ENCODE data around the gene MAN2B2. TPM values are rescaled to one million over a fixed set of nuclear protein-coding genes. Genes with fewer than 3 reads are reported as not detected.

MAN2B2 gene
- total and polyA plus RNA-seq, 2 experiments from 2014 or later, result 22.2 to 24.0 TPM

- no peak overlapping the region for H2AFZ ChIP-seq
- TF ChIP-seq CTCF (IDR thresholded peaks at IDR 0.05; ENCODE audit: poor library complexity) (no peak), EZH2phosphoT487 (IDR thresholded peaks at IDR 0.05; ENCODE audit: low read depth, severe bottlenecking, unreplicated experiment) (no peak), EZH2 (IDR thresholded peaks at IDR 0.05; ENCODE audit: borderline replicate concordance) (no peak)
- H4K20me1 ChIP-seq (ENCODE audit: insufficient read depth, poor library complexity, severe bottlenecking), result no peaks in the 10 kb centered on the region
- no peaks in the 10 kb centered on the region for H3K79me2 ChIP-seq
- H3K4me2 ChIP-seq, result no peak overlapping the region
- 94% methylated on average over 23 of the region's 24 CpGs for WGBS (ENCODE audit: low lambda C conversion rate, missing lambda C conversion rate)
- H3K27ac ChIP-seq, result no peak overlapping the region
- no peak for DNase-seq (ENCODE audit: low spot score)
- no peaks in the 10 kb centered on the region for H3K9me2 ChIP-seq (replicated peaks; ENCODE audit: insufficient read depth)
- no peaks in the 10 kb centered on the region for H3K36me3 ChIP-seq (replicated peaks; ENCODE audit: insufficient read depth, low read depth)
- H3K4me3 ChIP-seq, result no peak overlapping the region
- H3K27me3 ChIP-seq, result no peaks in the 10 kb centered on the region
- no peaks in the 10 kb centered on the region for H3K4me1 ChIP-seq (ENCODE audit: insufficient read depth)
- no peaks in the 10 kb centered on the region for H3K9me3 ChIP-seq (ENCODE audit: low read depth)
These were observed 44.7 kb downstream of the MAN2B2 start for GRCh38 chr4:6619466-6620255.

- Histone ChIP-seq H3K9me3 (ENCODE audit: low read depth) (no peaks in the 10 kb centered on the region), H4K20me1 (ENCODE audit: insufficient read depth, poor library complexity, severe bottlenecking) (no peaks in the 10 kb centered on the region), H3K9me2 (replicated peaks; ENCODE audit: insufficient read depth) (no peaks in the 10 kb centered on the region), H2AFZ (no peak overlapping the region), H3K27me3 (no peaks in the 10 kb centered on the region), H3K27ac (no peak overlapping the region), H3K4me3 (no peak overlapping the region), H3K36me3 (replicated peaks; ENCODE audit: insufficient read depth, low read depth) (no peaks in the 10 kb centered on the region), H3K4me2 (no peak overlapping the region), H3K4me1 (ENCODE audit: insufficient read depth) (no peaks in the 10 kb centered on the region), H3K79me2 (no peaks in the 10 kb centered on the region)
- WGBS (ENCODE audit: low lambda C conversion rate, missing lambda C conversion rate), result 95% methylated on average over 9 of the region's 10 CpGs
- no peak for DNase-seq (ENCODE audit: low spot score)
- TF ChIP-seq CTCF (IDR thresholded peaks at IDR 0.05; ENCODE audit: poor library complexity), result no peak
- TF ChIP-seq EZH2phosphoT487 (IDR thresholded peaks at IDR 0.05; ENCODE audit: low read depth, severe bottlenecking, unreplicated experiment), result no peak
- no peak for TF ChIP-seq EZH2 (IDR thresholded peaks at IDR 0.05; ENCODE audit: borderline replicate concordance)
These were observed 45.3 kb downstream of the MAN2B2 start for GRCh38 chr4:6620296-6620695.

- 80% methylated on average over 10 of the region's 10 CpGs for WGBS (ENCODE audit: low lambda C conversion rate, missing lambda C conversion rate)
- Histone ChIP-seq H3K4me1 (ENCODE audit: insufficient read depth) (no peaks in the 10 kb centered on the region), H3K4me2 (no peak overlapping the region)
These were observed 46.0 kb downstream of the MAN2B2 start for GRCh38 chr4:6620891-6621555.

More at GRCh38 chr4:6620891-6621555, 46.0 kb downstream of the MAN2B2 start:
- Histone ChIP-seq H3K27ac (no peak overlapping the region), H3K36me3 (replicated peaks; ENCODE audit: insufficient read depth, low read depth) (no peaks in the 10 kb centered on the region), H3K79me2 (no peaks in the 10 kb centered on the region), H3K9me3 (ENCODE audit: low read depth) (no peaks in the 10 kb centered on the region), H3K9me2 (replicated peaks; ENCODE audit: insufficient read depth) (no peaks in the 10 kb centered on the region), H2AFZ (no peak overlapping the region), H3K4me3 (no peak overlapping the region), H3K27me3 (no peaks in the 10 kb centered on the region), H4K20me1 (ENCODE audit: insufficient read depth, poor library complexity, severe bottlenecking) (no peaks in the 10 kb centered on the region)
- TF ChIP-seq CTCF (IDR thresholded peaks at IDR 0.05; ENCODE audit: poor library complexity) (no peak), EZH2phosphoT487 (IDR thresholded peaks at IDR 0.05; ENCODE audit: low read depth, severe bottlenecking, unreplicated experiment) (no peak), EZH2 (IDR thresholded peaks at IDR 0.05; ENCODE audit: borderline replicate concordance) (no peak)
- no peak for DNase-seq (ENCODE audit: low spot score)

Measured in hepatocyte (in vitro differentiated cells).